ENCODE results near the gene ABCA5. TPM values are rescaled to one million over a fixed set of nuclear protein-coding genes. Genes with fewer than 3 reads are reported as not detected.

ABCA5 gene
- total and polyA plus RNA-seq, 4 donors: 4.8 to 76.3 (median 19.8) TPM

GRCh38 chr17:69320908-69321238 is 6.1 kb downstream of the ABCA5 start:
- H3K27ac ChIP-seq (ENCODE audit: low read depth in 1 of 2, low read length in 1 of 2): no peak overlapping the region
- no peaks in the 10 kb centered on the region for H3K27me3 ChIP-seq (ENCODE audit: control insufficient read depth in 3 of 3, insufficient read depth in 3 of 3, low read length in 2 of 3)
- H3K4me3 ChIP-seq: no peak overlapping the region
- ATAC-seq (ENCODE audit: insufficient read depth, low FRiP score): no peak
- no peak for DNase-seq
- H3K4me1 ChIP-seq (ENCODE audit: control insufficient read depth in 5 of 5, insufficient read depth in 5 of 5, low read length in 5 of 5): peaks cover 0 to 3% (median 0%) of the 10 kb centered on the region in 5 donors
- no peak for TF ChIP-seq CTCF (IDR thresholded peaks at IDR 0.05; ENCODE audit: control extremely low read depth, extremely low read depth)
- WGBS, 2 donors: 96 to 98% methylated on average over 4 of the region's 4 CpGs
- no peak overlapping the region for H3K9ac ChIP-seq (ENCODE audit: insufficient read depth in 1 of 2, low read length in 2 of 2)
- H3K9me3 ChIP-seq (ENCODE audit: control insufficient read depth in 4 of 4, insufficient read depth in 3 of 4, low read length in 3 of 4): no peaks in the 10 kb centered on the region
- H3K36me3 ChIP-seq (ENCODE audit: control insufficient read depth in 4 of 4, insufficient read depth in 4 of 4, low read length in 4 of 4): no peaks in the 10 kb centered on the region

- Histone ChIP-seq H3K4me3 (no peak overlapping the region), H3K4me1 (ENCODE audit: control insufficient read depth in 5 of 5, insufficient read depth in 5 of 5, low read length in 5 of 5) (peaks cover 0 to 3% (median 0%) of the 10 kb centered on the region in 5 donors), H3K27me3 (ENCODE audit: control insufficient read depth in 3 of 3, insufficient read depth in 3 of 3, low read length in 2 of 3) (no peaks in the 10 kb centered on the region), H3K27ac (ENCODE audit: low read depth in 1 of 2, low read length in 1 of 2) (no peak overlapping the region), H3K9me3 (ENCODE audit: control insufficient read depth in 4 of 4, insufficient read depth in 3 of 4, low read length in 3 of 4) (no peaks in the 10 kb centered on the region), H3K36me3 (ENCODE audit: control insufficient read depth in 4 of 4, insufficient read depth in 4 of 4, low read length in 4 of 4) (no peaks in the 10 kb centered on the region), H3K9ac (ENCODE audit: insufficient read depth in 1 of 2, low read length in 2 of 2) (no peak overlapping the region)
- DNase-seq (no peak), ATAC-seq (ENCODE audit: insufficient read depth, low FRiP score) (no peak)
- TF ChIP-seq CTCF (IDR thresholded peaks at IDR 0.05; ENCODE audit: control extremely low read depth, extremely low read depth): no peak
- 64 to 72% methylated on average over 5 of the region's 5 CpGs for WGBS, 2 donors
Observed at GRCh38 chr17:69320210-69320907, 6.6 kb downstream of the ABCA5 start.

GRCh38 chr17:69317625-69318024 is 9.3 kb downstream of the ABCA5 start:
- 89 to 94% methylated on average over 1 of the region's 1 CpG for WGBS, 2 donors
- ATAC-seq (ENCODE audit: insufficient read depth, low FRiP score) (no peak), DNase-seq (no peak)
- Histone ChIP-seq H3K4me1 (ENCODE audit: control insufficient read depth in 5 of 5, insufficient read depth in 5 of 5, low read length in 5 of 5) (peaks cover 0 to 3% (median 0%) of the 10 kb centered on the region in 5 donors), H3K36me3 (ENCODE audit: control insufficient read depth in 4 of 4, insufficient read depth in 4 of 4, low read length in 4 of 4) (no peaks in the 10 kb centered on the region), H3K4me3 (no peak overlapping the region), H3K9me3 (ENCODE audit: control insufficient read depth in 4 of 4, insufficient read depth in 3 of 4, low read length in 3 of 4) (no peaks in the 10 kb centered on the region), H3K27ac (ENCODE audit: low read depth in 1 of 2, low read length in 1 of 2) (no peak overlapping the region), H3K27me3 (ENCODE audit: control insufficient read depth in 3 of 3, insufficient read depth in 3 of 3, low read length in 2 of 3) (no peaks in the 10 kb centered on the region), H3K9ac (ENCODE audit: insufficient read depth in 1 of 2, low read length in 2 of 2) (no peak overlapping the region)
- TF ChIP-seq CTCF (IDR thresholded peaks at IDR 0.05; ENCODE audit: control extremely low read depth, extremely low read depth): no peak
